Myocyte (in vitro differentiated cells): ENCODE measurements around the gene BRD4. TPM values are rescaled to one million over a fixed set of nuclear protein-coding genes. Genes with fewer than 3 reads are reported as not detected.

Experiments used
- DNase-seq: peaks from one replicate; pipeline ENCODE4 v3.0.0-alpha.2; 2012; ENCODE audit warnings: low read depth
- total RNA-seq: library from RNA; depleted of rRNA; stranded (reverse); fragments of >200 nt; gene quantifications from 2 replicates; pipeline ENCODE4 v1.2.3, GENCODE V29; 2014

BRD4 gene
- total RNA-seq, 1 donor from 2014 or later: 20.7 TPM

GRCh38 chr19:15316498-15316897, 15.8 kb downstream of the BRD4 start:
- DNase-seq: no peak

- DNase-seq: no peak
Observed at GRCh38 chr19:15315101-15315500, 17.2 kb downstream of the BRD4 start.

- DNase-seq: no peak
Observed at GRCh38 chr19:15313649-15314279, 18.6 kb downstream of the BRD4 start.

GRCh38 chr19:15307169-15307568, 25.2 kb downstream of the BRD4 start:
- no peak for DNase-seq

GRCh38 chr19:15305582-15306334, 26.6 kb downstream of the BRD4 start:
- no peak for DNase-seq

GRCh38 chr19:15304140-15304705, 28.1 kb downstream of the BRD4 start:
- no peak for DNase-seq

GRCh38 chr19:15303105-15303780, 29.1 kb downstream of the BRD4 start:
- DNase-seq: no peak

- no peak for DNase-seq
Observed at GRCh38 chr19:15300533-15301197, 31.7 kb downstream of the BRD4 start.

GRCh38 chr19:15299568-15300409, 32.5 kb downstream of the BRD4 start:
- no peak for DNase-seq

GRCh38 chr19:15298847-15299567, 33.3 kb downstream of the BRD4 start:
- no peak for DNase-seq

- peak; percentile 38 for DNase-seq
Observed at GRCh38 chr19:15297416-15298224, 34.7 kb downstream of the BRD4 start.

- no peak for DNase-seq
Observed at GRCh38 chr19:15296841-15297415, 35.4 kb downstream of the BRD4 start.

- DNase-seq: peak; percentile 36
Observed at GRCh38 chr19:15296353-15296752, 36.0 kb downstream of the BRD4 start.

GRCh38 chr19:15294561-15294990, 37.8 kb downstream of the BRD4 start:
- DNase-seq: no peak

GRCh38 chr19:15293781-15294491, 38.4 kb downstream of the BRD4 start:
- no peak for DNase-seq

- DNase-seq: peak; percentile 43
Observed at GRCh38 chr19:15292847-15293582, 39.3 kb downstream of the BRD4 start.

- no peak for DNase-seq
Observed at GRCh38 chr19:15292140-15292539, 40.2 kb downstream of the BRD4 start.
